ENCODE results near the gene GNAZ. TPM values are rescaled to one million over a fixed set of nuclear protein-coding genes. Genes with fewer than 3 reads are reported as not detected.

GNAZ gene
- total and polyA plus RNA-seq, 7 donors: under 0.01 to 27.6 (median 22.8) TPM

DNA sequence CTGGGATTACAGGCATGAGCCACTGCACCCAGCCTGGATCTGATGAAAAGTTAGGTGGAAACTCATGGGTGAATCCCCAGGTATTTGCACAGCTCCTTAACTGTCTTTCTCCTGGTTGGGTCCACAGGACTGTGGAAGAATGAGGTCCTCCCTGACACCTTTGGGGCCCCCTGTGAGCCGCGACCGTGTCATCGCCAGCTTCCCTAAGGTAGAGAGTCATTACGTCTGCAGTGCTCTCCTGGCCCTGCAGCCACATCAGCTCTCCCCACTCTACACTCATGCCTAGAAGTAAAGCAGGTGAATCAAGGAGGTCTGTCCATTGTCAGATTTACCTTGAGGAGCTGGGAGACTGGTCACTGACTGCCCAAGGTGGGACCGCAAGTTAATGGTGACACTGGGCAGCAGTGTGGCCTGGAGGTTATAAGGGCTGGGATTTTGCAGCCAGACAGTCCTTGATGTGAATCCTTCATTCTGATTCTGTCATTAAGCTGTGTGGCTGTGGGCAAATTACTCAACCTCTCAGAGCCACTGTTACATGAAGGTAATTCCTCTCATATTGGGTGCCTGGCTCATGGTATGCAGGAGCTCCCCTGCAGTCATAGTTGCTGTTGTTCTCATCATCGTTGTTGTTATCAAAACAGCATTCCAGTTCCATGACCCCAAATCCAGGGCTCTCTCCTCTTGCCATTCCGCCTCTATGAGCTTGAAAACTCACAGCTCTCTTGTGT is 76.3 kb downstream of the GNAZ start:
- intact Hi-C loops (cut with DNase I): no loop called here
- Histone ChIP-seq H3K27ac (peak overlapping the region in 3 of 4 donors; percentile 70 to 83 (median 73)), H3K9me3 (no peaks in the 10 kb centered on the region), H3K36me3 (peaks cover 0 to 12% (median 0%) of the 10 kb centered on the region in 4 donors), H3K4me1 (peaks cover 0 to 49% (median 30%) of the 10 kb centered on the region in 4 donors), H3K27me3 (no peaks in the 10 kb centered on the region), H3K4me3 (no peak overlapping the region)
- TF ChIP-seq, protein P1, sequence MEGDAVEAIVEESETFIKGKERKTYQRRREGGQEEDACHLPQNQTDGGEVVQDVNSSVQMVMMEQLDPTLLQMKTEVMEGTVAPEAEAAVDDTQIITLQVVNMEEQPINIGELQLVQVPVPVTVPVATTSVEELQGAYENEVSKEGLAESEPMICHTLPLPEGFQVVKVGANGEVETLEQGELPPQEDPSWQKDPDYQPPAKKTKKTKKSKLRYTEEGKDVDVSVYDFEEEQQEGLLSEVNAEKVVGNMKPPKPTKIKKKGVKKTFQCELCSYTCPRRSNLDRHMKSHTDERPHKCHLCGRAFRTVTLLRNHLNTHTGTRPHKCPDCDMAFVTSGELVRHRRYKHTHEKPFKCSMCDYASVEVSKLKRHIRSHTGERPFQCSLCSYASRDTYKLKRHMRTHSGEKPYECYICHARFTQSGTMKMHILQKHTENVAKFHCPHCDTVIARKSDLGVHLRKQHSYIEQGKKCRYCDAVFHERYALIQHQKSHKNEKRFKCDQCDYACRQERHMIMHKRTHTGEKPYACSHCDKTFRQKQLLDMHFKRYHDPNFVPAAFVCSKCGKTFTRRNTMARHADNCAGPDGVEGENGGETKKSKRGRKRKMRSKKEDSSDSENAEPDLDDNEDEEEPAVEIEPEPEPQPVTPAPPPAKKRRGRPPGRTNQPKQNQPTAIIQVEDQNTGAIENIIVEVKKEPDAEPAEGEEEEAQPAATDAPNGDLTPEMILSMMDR (IDR thresholded peaks at IDR 0.05): no peak
- TF ChIP-seq POLR2A (IDR thresholded peaks at IDR 0.05) (no peak), EP300 (IDR thresholded peaks at IDR 0.05) (no peak), POLR2AphosphoS5 (IDR thresholded peaks at IDR 0.05) (no peak)
- WGBS, 2 donors: 82 to 87% methylated on average over 8 of the region's 8 CpGs
- no peak for DNase-seq

DNA sequence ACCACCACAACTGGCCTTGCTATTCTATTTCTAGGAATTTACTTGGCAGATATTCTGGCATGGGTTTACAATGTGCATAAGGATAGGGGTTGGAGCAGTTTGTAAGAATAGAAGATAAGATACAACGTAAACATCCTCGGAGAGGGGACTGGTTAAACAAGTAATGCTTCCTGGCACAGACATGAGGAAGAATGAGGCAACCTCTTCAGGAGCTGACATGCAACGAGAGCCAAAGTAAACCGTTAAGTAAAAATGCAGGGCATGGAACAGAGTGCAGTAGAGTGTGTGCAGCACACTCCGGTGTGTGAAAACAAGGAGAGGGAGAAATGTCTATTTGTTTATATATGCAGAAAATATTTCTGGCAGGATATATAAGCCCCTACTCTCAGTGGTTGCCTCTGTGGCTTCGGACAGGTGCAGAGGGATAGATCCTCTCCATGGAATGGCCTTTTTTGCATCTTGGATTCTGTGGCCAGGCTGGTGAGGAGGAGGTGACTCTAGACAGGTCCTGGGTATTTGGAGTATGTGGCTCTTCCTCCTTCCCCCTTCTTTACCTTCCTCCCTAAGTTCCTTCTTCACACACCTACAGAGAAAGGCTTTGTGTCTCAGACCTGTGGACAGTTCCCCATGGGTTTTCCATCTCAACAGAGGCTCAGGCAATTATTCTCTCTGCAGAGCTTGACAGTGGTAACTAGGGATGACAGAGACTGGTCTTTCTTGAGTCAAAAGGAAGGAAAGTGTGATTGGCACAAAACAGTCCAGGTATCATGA is 77.5 kb downstream of the GNAZ start:
- H3K4me3 ChIP-seq: no peak overlapping the region

DNA sequence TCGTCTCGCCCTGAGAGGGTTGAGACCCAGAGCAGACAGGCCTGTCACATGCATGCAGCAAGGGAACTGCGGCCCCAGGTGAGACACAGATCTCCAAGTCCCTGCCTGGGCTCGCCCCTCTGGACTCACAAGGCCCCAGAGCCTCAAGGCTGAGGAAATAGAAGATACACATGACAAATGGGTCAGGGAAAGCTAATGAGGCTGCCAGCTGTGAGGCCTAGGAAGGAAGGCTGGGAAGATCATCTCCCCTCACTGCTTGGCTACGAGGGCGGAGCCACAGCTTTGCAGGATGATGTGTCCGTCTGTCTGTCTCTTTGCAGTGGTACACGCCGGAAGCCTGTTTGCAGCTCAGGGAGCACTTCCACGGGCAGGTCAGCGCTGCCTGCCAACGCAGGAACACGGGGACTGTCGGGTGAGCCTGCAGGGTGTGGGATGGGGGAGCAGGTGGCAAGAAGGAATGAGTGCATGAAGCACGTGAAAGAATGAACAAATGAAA is 79.5 kb downstream of the GNAZ start:
- peaks cover 0 to 30% (median 3%) of the 10 kb centered on the region in 4 donors for H3K36me3 ChIP-seq
- no peak for DNase-seq
- intact Hi-C loops (cut with DNase I): no loop called here
- no peaks in the 10 kb centered on the region for H3K9me3 ChIP-seq
- TF ChIP-seq POLR2A (IDR thresholded peaks at IDR 0.05): no peak
- no peak for TF ChIP-seq EP300 (IDR thresholded peaks at IDR 0.05)
- TF ChIP-seq POLR2AphosphoS5 (IDR thresholded peaks at IDR 0.05): no peak
- TF ChIP-seq, protein P1 (IDR thresholded peaks at IDR 0.05): no peak
- no peaks in the 10 kb centered on the region for H3K27me3 ChIP-seq
- H3K27ac ChIP-seq: no peak overlapping the region
- WGBS, 2 donors: 90 to 92% methylated on average over 15 of the region's 15 CpGs
- no peak overlapping the region for H3K4me3 ChIP-seq
- H3K4me1 ChIP-seq: peaks cover 0 to 34% (median 16%) of the 10 kb centered on the region in 4 donors

More for the DNA sequence above, 77.5 kb downstream of the GNAZ start:
- WGBS, 2 donors: 10 to 48% methylated on average over 6 of the region's 6 CpGs
- Histone ChIP-seq H3K27me3 (no peaks in the 10 kb centered on the region), H3K9me3 (no peaks in the 10 kb centered on the region), H3K36me3 (peaks cover 0 to 22% (median under 1%) of the 10 kb centered on the region in 4 donors), H3K27ac (peak overlapping the region in 3 of 4 donors; percentile 6 to 83 (median 52)), H3K4me1 (peaks cover 0 to 40% (median 20%) of the 10 kb centered on the region in 4 donors)
- no peak for DNase-seq
- intact Hi-C loops (cut with DNase I): no loop called here
- no peak for TF ChIP-seq POLR2A (IDR thresholded peaks at IDR 0.05)
- TF ChIP-seq, protein P1 (IDR thresholded peaks at IDR 0.05): no peak
- no peak for TF ChIP-seq EP300 (IDR thresholded peaks at IDR 0.05)
- TF ChIP-seq POLR2AphosphoS5 (IDR thresholded peaks at IDR 0.05): no peak

DNA sequence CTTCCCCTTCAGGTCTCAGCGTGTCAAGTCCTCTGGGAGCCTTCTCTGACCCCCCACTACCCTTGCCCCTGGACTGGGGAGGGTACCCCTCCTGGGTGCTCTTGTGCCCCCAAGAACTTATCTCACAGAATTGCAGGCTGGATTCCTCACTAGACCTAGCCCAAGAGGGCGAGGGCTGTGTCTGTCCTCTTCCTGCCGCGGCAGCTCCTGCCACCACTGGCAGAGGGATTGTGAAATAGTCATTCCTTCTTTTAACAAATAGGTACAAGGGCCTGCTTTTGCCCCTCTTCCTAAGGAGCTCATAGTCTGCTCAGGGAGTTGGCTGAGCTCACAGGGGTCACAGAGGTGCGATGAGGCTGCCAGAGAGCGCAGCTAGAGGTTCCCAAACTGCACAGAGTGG is 80.4 kb downstream of the GNAZ start:
- intact Hi-C loops (cut with DNase I): no loop called here
- no peak for DNase-seq
- peaks cover 0 to 36% (median 3%) of the 10 kb centered on the region in 4 donors for H3K36me3 ChIP-seq
- WGBS, 2 donors: 90% methylated on average over 6 of the region's 6 CpGs
- TF ChIP-seq, protein P1 (IDR thresholded peaks at IDR 0.05): no peak
- TF ChIP-seq POLR2AphosphoS5 (IDR thresholded peaks at IDR 0.05): no peak
- TF ChIP-seq EP300 (IDR thresholded peaks at IDR 0.05): no peak
- TF ChIP-seq POLR2A (IDR thresholded peaks at IDR 0.05): no peak
- no peaks in the 10 kb centered on the region for H3K9me3 ChIP-seq
- H3K27me3 ChIP-seq: no peaks in the 10 kb centered on the region
- no peak overlapping the region for H3K4me3 ChIP-seq
- H3K27ac ChIP-seq: no peak overlapping the region
- peaks cover 0 to 24% (median 8%) of the 10 kb centered on the region in 4 donors for H3K4me1 ChIP-seq
